Adrenal gland (tissue), 12 donors: ENCODE measurements around the gene FAM184B. TPM values are rescaled to one million over a fixed set of nuclear protein-coding genes. Genes with fewer than 3 reads are reported as not detected.

Source experiments
- DNase-seq, 7 donors: peaks; one replicate each; pipeline ENCODE4 v3.0.0-alpha.2; 2019 to 2020
- H3K27ac ChIP-seq, 5 donors: fragments of 200-600 bp; sonication (generic) in 4 of 5; 1 replicate in 3 of 5; 2 replicates in 2 of 5; pipeline versions ENCODE4 v1.5.1 to v1.8.0; 2016 to 2020; ENCODE audit warnings: mild to moderate bottlenecking in 1 of 5
- H3K27me3 ChIP-seq: fragments of 200-600 bp; 2 replicates; pipeline ENCODE4 v1.8.0; 2021
- H3K36me3 ChIP-seq, 2 donors: fragments of 200-600 bp; replicated peaks in 1 of 2; 1 replicate in 1 of 2; 2 replicates in 1 of 2; pipeline versions ENCODE4 v1.5.1 to v1.8.0; 2018 to 2022
- H3K4me1 ChIP-seq, 2 donors: fragments of 200-600 bp; replicated peaks in 1 of 2; 1 replicate in 1 of 2; 2 replicates in 1 of 2; pipeline versions ENCODE4 v1.5.1 to v1.8.0; 2018 to 2021
- H3K4me3 ChIP-seq, 4 donors: fragments of 200-600 bp; sonication (generic) in 3 of 4; one replicate each; pipeline ENCODE4 v1.5.1; 2016 to 2018
- H3K9me3 ChIP-seq, 3 donors: fragments of 200-600 bp; sonication (generic) in 1 of 3; replicated peaks in 1 of 3; 1 replicate in 2 of 3; 2 replicates in 1 of 3; pipeline versions ENCODE4 v1.5.1 to v1.8.0; 2016 to 2021
- POLR2A ChIP-seq, 2 donors: fragments of 450-650 bp; IDR thresholded peaks; one replicate each; pipeline ENCODE4 v1.6.1; 2017; ENCODE audit warnings: antibody characterized with exemption in 2 of 2, mild to moderate bottlenecking in 2 of 2, moderate library complexity in 1 of 2
- WGBS, 4 donors: extraction: QIAGEN DNeasy Blood & Tissue Kit in 2 of 4; methylation state at CpG; one replicate each; pipeline versions ENCODE4 v1.1.5 to v1.1.7; 2013 to 2017; 5-methylcytosine and 5-hydroxymethylcytosine counted together
- intact Hi-C, 2 donors: fragments of 100-400 bp; cut with DNase I; formaldehyde crosslinking; loops; one replicate each; pipeline versions ENCODE4 v1.14.1 to v1.15.0; 2022 to 2023
- polyA plus RNA-seq, 3 donors: library from polyadenylated mRNA; stranded (reverse); fragments of 200-250 nt in 2 of 3; fragments of 350-450 nt in 1 of 3; fragmentation: Illumina TruSeq in 1 of 3; extraction: RNeasy Lipid Tissue Mini Kit (QIAGEN cat#74804) in 1 of 3; gene quantifications; one replicate each; pipeline ENCODE4 v1.2.3, GENCODE V29; 2013 to 2014
- total RNA-seq, 9 donors: library from RNA; depleted of rRNA in 4 of 9; stranded (reverse); fragments of >200 nt in 4 of 9; fragments of 120-200 nt in 1 of 9; fragmentation: NEBNext Ultra II Directional in 1 of 9; extraction: Animal tissue kit (Norgen Biotek cat#: 25700) in 1 of 9; gene quantifications; one replicate each; pipeline versions ENCODE4 v1.1.0 to v1.2.4, GENCODE V29; 2013 to 2023
- TF ChIP-seq, protein P1 (sequence below), 6 experiments: fragments of 450-650 bp in 4 of 6; fragments of 200-600 bp in 2 of 6; sonication (generic) in 1 of 6; IDR thresholded peaks; 1 replicate in 5 of 6; 2 replicates in 1 of 6; pipeline versions ENCODE4 v1.5.1 to v1.8.0; 2016 to 2021; ENCODE audit warnings: antibody characterized with exemption in 6 of 6, mild to moderate bottlenecking in 2 of 6, moderate library complexity in 1 of 6
- donor health status: healthy with polysubstance abuse.
- donor health status: Bipolar disorder and iron deficiency.
- donor health status: DM: yes; HTN: yes; CAD: no.
- donor health status: DM: no; HTN: no; CAD: no.
- donor health status: DM: no; HTN: no; CAD: no.
- donor health status: DM: yes; HTN: yes; CAD: no.

FAM184B gene
- total and polyA plus RNA-seq, 12 donors = under 0.01 to 0.17 (median 0.08) TPM; not detected in 5

DNA sequence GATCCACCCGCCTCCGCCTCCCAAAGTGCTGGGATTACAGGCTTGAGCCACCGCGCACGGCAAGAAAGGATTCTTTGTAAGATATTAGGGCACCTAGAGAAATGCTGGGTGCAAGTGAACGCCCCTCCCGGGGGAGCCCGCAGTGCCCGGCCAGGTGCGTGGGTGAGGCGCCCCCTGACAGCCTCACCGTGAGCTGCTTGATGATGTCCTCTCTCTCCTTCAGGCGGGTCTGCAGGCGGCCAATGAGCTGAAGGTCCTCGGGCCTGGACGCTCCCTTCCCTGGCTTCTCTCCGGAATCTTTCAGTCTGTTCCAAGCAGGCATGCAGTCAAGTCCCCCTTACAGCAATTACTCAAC, 145.1 kb downstream of the FAM184B start:
- TF ChIP-seq, protein P1, sequence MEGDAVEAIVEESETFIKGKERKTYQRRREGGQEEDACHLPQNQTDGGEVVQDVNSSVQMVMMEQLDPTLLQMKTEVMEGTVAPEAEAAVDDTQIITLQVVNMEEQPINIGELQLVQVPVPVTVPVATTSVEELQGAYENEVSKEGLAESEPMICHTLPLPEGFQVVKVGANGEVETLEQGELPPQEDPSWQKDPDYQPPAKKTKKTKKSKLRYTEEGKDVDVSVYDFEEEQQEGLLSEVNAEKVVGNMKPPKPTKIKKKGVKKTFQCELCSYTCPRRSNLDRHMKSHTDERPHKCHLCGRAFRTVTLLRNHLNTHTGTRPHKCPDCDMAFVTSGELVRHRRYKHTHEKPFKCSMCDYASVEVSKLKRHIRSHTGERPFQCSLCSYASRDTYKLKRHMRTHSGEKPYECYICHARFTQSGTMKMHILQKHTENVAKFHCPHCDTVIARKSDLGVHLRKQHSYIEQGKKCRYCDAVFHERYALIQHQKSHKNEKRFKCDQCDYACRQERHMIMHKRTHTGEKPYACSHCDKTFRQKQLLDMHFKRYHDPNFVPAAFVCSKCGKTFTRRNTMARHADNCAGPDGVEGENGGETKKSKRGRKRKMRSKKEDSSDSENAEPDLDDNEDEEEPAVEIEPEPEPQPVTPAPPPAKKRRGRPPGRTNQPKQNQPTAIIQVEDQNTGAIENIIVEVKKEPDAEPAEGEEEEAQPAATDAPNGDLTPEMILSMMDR (IDR thresholded peaks at IDR 0.05) = no peak
- no peak for TF ChIP-seq POLR2A (IDR thresholded peaks at IDR 0.05)

DNA sequence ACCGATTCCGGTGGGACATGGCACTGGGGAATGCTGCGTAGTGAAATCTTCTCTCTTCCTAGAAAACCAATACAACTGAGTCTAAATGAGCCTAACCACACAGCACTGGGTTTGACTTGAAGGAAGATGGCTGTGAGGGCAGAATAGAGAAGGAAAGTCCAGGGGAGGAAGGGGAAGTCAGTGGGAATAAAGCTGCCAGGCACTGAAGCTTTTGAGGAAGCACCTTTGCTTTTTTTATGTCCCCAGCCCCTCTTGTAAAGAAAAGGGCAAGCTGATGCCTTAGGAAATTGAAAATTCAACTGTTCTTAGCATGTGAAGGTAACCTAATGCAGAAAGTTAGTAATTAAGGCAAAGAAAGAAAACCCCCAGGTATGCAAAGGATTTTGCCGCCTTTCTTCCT, 146.4 kb downstream of the FAM184B start:
- intact Hi-C loops = loop anchor here in 1 of 2 donors (5.0 kb wide), 1 partner anchor 88 kb away; no protein-coding TSS in a partner anchor
- no peaks in the 10 kb centered on the region for H3K9me3 ChIP-seq
- WGBS, 4 donors = 97 to 99% (median 98%) methylated on average over 4 of the region's 4 CpGs
- no peak for DNase-seq
- H3K4me3 ChIP-seq = no peak overlapping the region
- no peak for TF ChIP-seq POLR2A (IDR thresholded peaks at IDR 0.05)
- TF ChIP-seq, protein P1 (IDR thresholded peaks at IDR 0.05) = no peak
- H3K27ac ChIP-seq = no peak overlapping the region
- no peaks in the 10 kb centered on the region for H3K4me1 ChIP-seq
- H3K36me3 ChIP-seq = peaks cover 0 to 38% of the 10 kb centered on the region in 2 donors
- H3K27me3 ChIP-seq = no peaks in the 10 kb centered on the region

More for the DNA sequence above, 145.1 kb downstream of the FAM184B start:
- peaks cover 0 to 32% of the 10 kb centered on the region in 2 donors for H3K36me3 ChIP-seq
- no peaks in the 10 kb centered on the region for H3K27me3 ChIP-seq
- H3K4me1 ChIP-seq = no peaks in the 10 kb centered on the region
- no peak overlapping the region for H3K4me3 ChIP-seq
- intact Hi-C loops = loop anchor here in 1 of 2 donors (5.0 kb wide), 1 partner anchor 89 kb away; no protein-coding TSS in a partner anchor
- no peak for DNase-seq
- H3K27ac ChIP-seq = no peak overlapping the region
- WGBS, 4 donors = 85 to 97% (median 88%) methylated on average over 6 to 17 of the region's 17 CpGs
- H3K9me3 ChIP-seq = no peaks in the 10 kb centered on the region

DNA sequence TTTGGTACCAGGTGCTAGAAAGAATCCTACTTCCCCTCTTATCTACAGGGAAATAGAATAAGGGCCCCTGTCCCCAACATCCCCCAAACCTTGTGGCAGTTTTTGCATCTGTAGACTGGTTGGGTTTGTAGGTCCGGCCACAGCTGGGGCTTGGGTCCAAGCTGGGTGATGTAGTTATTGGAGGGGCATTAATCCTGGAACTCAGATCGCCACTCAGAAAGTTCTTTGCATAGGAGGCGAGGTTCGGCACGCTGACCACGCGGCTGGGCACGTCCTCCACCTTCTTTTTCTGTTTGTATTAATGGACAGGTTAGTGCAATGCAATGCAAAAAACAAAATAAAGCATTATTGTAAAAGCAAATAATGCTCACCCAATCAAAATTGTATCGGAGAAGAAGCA, 147.8 kb downstream of the FAM184B start:
- H3K36me3 ChIP-seq = peaks cover 0 to 41% of the 10 kb centered on the region in 2 donors
- H3K27me3 ChIP-seq = no peaks in the 10 kb centered on the region
- no peak overlapping the region for H3K27ac ChIP-seq
- DNase-seq = peak in 1 of 7 donors; percentile 6
- no peaks in the 10 kb centered on the region for H3K4me1 ChIP-seq
- no peaks in the 10 kb centered on the region for H3K9me3 ChIP-seq
- TF ChIP-seq, protein P1 (IDR thresholded peaks at IDR 0.05) = no peak
- no peak for TF ChIP-seq POLR2A (IDR thresholded peaks at IDR 0.05)
- intact Hi-C loops = no loop called here
- WGBS, 4 donors = 95 to 98% (median 96%) methylated on average over 9 of the region's 9 CpGs
- H3K4me3 ChIP-seq = no peak overlapping the region

DNA sequence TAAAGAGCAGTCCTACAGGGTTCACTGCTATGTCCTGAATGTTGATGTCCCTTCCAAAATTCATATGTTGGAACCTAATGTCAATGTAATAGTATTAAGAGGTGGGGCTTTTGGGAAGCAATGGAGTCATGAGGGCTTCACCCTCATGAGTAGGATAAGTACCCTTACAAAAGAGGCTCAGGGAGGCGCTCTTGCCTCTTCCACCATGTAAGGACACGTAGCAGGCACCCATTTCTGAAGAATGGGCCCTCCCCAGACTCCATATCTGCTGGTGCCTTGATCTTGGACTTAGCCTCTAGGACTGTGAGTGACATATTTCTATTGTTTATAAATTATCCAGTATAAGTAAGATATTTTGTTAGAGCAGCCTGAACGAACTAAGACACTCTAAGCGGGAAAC, 151.2 kb downstream of the FAM184B start:
- DNase-seq = peak in 2 of 7 donors; percentile 2 to 13
- Histone ChIP-seq H3K36me3 (peaks cover 0 to 73% of the 10 kb centered on the region in 2 donors), H3K9me3 (no peaks in the 10 kb centered on the region), H3K4me3 (no peak overlapping the region), H3K4me1 (no peaks in the 10 kb centered on the region), H3K27me3 (no peaks in the 10 kb centered on the region), H3K27ac (no peak overlapping the region)
- intact Hi-C loops = no loop called here
- no peak for TF ChIP-seq POLR2A (IDR thresholded peaks at IDR 0.05)
- TF ChIP-seq, protein P1 (IDR thresholded peaks at IDR 0.05) = no peak
- WGBS, 4 donors = 94 to 97% (median 96%) methylated on average over 4 of the region's 4 CpGs
